KBM-7 (cell line): ENCODE results near the gene ARHGAP1.

Source experiments
- DNase-seq: peaks from one replicate; pipeline ENCODE4 v3.0.0-alpha.2; 2015
- in situ Hi-C: fragments of 300-500 bp; cut with MboI; formaldehyde crosslinking; loops from 2 replicates; pipeline ENCODE4 v1.14.3; 2020; ENCODE audit warnings: low sequenced_read_pairs, low pct_unique_long_range_greater_than_20kb, mixed read lengths

Gene ARHGAP1

GRCh38 chr11:46628961-46629360 is 71.5 kb downstream of the ARHGAP1 start:
- DNase-seq = no peak
- in situ Hi-C loops = no loop called here
